ENCODE data around the gene RSPRY1.

Gene RSPRY1

DNA sequence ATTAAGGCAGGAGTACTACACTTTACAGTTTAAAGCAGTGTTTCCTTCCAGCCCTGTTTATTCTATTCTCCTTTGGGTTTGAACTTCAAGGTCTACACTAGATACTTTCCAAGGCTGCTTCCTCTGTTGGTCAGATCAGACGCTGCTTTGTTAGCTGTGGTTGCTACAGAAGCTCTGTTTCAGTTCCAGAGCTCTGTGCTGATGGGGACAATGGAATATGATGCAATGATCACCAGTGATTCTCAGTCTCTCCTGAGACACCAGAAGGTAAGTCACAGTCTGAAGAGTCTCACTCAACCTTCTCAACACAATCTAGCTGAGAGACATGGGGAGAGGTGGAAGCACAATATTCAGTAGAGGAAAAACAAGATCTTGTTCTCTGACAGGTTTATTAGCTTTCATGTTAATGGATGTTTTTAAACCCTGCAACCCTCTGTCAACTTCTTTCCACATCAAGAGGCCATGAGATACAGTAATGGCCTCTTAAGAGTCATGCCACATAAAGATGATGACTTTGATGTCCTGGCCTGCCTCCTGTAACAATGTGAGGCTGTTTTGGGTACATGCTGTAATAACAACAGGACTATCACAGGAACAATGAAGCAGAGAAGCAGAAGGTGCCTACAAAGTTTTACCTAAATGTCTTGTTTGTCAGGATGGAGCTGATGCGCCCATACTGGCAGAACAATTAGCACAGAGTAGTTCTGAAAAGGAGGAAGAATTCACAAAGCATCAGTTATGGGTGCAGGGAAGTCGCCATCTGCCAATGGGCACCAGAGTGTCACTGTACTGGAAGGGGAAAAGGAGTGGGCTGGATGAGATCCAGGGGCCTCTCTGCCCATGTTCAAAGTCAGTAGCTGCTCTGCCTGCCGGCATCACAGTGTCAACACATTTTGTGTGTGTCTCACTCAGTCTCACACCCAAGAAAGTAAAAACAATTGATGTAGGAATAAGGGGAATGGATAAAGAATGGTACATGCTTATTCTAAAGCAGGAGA, 33.7 kb upstream of the RSPRY1 start:
- no peak for DNase-seq

DNA sequence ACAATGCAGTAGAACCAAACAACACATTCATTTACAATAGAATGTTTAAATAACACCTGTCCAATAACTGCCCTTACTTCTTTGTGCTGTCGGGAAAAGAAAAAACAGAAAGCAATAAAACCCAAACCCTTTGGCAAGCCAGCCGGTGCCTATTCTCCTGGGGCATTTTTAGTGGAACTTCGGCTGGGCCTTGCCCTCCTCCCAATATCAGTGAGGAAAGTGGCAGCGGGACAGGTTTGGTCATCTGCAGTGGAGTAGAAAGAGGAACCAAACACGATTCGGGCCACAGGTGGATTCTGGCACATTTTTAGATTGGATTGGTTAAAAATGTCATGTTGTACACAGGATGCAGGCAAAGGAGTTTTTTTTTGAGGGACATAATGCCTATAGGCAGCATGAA, 32.3 kb upstream of the RSPRY1 start:
- no peak for DNase-seq

DNA sequence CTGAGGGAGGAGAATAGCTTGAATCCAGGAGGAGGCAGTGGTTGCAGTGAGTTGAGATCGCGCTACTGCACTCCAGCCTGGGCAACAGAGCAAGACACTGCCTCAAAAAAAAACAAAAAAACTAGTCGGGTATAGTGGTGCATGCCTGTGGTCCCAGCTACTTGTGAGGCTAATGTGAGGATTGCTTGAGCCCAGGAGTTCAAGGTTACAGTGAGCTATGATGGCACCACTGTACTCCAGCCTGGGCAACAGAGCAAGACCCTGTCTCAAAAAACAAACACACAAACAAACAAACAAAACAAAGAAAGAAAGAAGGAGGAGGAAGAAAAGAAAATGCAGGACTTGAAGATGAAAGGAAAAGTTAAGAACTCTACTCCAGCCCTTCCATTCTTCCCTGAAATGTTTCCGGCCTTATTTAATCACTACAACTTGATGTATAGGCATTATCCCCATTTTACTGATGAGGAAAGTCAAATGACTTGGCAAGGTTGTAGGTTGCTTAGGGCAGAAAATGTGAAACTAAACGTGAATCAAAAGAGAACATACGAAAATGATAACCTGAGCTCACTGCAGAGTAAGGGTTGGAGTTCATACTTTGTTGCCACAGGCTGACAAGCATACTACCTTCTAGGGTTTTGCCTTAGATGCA, 30.3 kb upstream of the RSPRY1 start:
- no peak for DNase-seq

DNA sequence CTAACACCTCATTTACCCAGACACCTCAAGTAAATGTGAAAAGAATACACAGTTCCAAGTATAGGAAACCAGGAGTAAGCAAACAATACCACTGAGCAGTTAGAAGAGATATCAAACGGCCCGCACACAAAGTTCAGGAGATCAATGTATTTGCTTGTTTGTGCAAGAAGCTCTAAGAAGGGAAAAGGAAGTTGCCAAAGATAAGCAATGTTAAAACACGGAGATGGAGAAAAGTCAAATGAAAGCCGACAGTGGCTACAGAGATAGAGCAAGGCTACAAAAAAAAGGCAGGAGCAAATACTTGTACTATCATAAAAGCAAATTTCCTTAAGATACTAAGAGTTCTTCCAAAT, 29.8 kb upstream of the RSPRY1 start:
- DNase-seq: no peak

DNA sequence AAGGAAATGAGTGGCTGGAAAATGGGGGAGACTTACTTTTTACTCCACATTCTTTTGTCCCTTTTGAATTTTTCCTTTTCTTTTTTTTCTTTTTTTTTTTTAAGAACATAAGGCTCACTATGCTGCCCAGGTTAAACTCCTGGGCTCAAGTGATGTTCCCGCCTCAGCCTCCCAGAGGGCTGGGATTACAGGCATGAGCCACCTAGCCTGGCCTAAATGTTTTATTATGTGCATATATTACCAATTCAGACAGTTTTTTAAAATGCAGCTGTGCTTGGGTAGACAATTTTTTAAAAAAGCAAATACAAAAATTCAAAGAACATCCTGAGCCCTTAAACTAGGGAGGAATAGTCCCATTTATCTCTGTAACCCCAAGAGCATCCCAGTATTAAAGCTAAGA, 28.6 kb upstream of the RSPRY1 start:
- DNase-seq: no peak

DNA sequence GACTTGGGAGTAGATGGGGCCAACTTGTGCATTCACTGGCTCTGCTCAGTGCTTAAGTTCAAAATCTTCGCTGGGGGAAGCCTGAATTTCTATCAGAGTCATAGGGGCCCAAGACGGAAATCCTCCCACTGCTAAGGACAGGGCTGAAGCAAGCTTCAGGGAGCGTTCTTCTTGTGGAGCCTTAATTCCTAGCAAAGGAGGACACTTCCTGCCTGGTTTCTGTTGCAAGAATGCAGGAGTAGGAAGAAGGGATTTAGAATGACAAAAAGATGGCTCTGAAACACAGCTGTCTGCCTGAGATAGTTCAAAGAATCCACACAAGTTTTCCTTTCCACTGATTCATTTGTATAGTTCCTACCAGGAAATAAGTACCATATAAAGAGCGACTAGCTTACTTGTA, 26.7 kb upstream of the RSPRY1 start:
- DNase-seq: no peak

DNA sequence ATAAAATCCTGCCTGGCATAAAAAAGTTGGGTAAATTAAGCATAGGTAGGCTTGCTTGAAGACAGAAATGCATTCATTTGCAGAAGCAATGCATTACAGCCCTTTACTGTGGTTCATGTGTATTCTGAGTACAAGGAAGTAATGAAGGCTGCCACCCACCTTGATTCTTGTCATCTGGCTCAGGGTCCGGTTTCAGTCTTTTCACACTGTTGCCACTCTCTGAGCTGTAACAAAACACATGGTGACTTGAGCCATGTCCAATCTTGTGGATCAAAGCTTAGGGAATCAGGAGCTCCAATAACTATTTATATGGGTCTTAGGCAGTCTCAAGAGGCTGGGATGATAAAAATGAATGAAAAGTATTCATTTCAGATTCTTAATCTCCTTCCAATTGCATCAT, 22.3 kb upstream of the RSPRY1 start:
- no peak for DNase-seq

DNA sequence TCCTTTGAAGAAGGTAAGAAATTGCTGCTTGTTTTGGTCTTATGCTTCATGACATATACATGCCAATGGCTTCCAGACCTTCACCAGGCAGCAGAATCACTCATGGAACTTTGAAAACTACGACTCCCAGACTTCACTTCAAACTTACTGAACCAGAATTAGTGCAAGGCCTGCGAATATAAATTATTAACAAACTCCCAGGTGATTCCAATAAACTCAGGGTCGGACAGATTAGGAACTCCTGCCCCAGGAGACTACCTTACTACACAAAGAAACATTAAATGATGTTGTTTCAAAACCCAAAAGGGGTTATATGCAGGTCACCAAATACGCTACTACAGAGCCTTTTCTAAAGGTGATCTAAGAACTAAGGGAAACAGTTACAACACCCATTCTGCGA, 20.6 kb upstream of the RSPRY1 start:
- no peak for DNase-seq

DNA sequence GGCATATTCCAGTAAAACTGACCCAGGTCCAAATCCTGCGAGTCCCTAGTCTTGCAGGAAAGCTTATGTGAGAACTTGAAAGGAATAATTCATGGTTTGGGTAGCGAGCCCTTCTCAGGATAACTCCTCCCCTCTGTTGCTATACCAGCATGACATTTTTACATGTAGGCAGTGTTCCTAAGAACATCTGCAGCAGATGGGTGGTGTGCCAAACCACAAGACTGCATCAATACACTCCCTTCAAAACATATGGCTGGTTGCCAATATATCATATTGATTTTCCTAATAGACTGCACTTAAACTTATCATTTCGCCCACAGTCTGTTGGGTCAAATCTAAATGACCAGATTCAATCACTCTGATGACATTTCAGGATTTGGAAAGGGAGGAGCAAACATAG, 20.2 kb upstream of the RSPRY1 start:
- no peak for DNase-seq

DNA sequence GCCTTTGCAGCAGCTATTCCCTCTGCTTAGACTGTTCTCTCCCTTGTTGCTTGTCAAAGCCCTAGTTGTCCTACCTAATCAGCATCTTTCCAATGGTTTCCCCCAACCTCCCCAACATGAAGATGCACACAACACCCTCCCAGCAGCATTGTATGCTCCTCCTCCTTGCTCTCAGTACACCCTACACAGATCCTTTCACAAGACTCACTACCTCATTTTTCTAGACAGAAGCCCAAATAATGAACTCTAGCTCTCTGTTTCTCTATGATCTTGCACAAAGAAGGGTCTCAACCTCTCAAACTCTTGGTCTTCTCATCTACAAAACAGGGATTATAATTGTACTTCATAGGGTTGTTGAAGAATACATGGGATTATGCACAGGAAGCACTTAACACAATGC, 19.7 kb upstream of the RSPRY1 start:
- DNase-seq: no peak

DNA sequence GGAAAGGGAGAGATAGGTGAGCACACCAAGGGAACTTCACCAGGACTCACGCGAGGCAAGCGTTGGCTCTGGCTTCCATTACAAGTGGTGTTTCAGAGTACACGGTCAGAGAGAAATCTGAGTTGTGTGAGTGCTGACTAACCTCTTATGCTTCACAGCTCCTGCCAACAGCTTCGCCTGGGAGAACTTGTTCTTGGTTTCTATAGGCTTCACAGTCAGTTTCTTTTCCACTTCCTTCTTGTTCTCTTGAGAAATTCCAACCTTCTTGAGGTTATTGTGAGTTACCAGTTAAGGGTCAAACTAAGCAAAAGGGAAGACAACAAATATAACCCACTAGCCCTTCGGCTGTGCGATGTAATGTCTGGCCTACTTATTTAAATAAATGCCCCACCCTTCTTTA, 19.2 kb upstream of the RSPRY1 start:
- no peak for DNase-seq

DNA sequence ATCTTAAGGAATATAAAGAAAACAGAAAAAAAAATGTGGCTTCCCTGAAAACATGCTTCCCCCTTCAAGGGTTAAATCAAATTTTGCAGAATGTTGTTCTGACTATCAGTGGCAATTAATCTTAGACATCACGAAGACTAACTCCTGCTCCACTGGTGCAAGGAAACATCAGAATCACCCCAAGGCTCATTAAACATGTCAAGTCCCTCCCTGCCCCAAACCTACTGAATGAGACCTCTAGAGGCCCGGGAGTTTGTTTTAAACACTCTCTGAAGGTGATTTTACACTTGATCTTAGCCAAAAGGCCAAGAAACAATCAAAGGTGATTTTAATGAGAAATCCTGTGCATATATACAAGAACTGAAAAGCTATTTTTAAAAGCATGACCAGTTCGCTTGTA, 18.6 kb upstream of the RSPRY1 start:
- no peak for DNase-seq

DNA sequence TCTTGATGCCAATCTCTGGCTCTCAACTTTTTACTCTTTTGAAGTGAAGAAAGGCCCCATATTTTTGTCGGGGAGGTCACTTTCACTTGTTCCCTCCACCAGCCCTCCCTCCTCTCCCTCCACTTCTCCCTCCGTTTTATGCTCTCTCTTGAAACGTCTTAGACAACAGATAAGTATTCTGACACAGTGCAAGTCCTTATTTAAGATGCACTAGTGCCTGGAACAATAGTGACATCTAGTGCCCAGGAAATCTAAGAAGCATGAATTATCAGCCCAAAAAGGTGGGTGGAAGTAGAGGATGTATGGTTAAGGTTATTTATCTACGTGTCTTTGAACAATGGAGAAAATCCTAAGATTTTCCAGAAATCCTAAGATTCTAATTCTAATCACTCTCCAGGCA, 18.2 kb upstream of the RSPRY1 start:
- DNase-seq: peak; percentile 10

DNA sequence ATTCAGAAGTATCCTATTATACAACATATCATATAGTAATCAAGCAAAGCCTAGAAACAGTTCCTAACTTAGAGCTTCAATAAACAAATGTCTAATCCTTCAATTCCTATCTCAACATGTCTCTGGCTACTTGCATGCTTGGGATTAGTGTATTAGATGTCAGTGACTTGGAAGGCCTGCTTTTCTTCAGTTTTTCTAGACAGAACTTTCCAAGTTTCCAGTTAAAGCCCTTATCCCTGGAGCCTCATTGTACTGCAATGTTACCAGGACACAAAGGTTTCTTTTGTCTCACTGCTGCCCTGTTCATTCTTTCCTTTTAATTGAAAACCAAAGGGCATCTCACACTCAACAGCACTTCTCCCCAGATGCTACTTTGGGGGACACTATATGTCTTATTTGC, 16.8 kb upstream of the RSPRY1 start:
- DNase-seq: no peak

DNA sequence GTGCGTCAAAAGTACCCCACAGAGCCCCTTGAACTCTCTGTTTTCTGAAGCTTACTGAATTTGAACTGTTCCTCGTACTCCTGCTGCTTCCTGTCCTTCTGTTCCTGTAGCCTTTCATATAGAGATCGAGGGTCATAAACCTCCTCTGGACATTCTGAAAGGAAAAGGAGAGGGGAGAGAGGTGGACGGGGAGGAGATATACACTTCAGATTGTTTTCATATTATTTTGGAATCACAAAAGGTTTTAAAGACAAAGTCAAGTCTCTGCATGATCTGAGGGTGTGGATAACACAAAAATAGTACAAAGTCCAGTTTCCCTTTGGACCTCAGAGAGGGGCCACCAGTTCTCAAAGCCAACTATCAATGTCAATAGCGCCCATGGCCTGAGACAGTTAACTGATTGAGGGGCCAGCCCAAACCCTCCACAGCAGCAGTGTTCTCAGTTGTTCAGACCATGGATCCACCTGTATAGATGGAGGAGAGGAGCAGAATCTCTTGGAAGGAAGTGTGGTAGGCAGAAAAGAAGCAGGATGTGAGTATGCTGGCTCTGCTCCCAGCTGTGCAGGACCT, 13.3 kb upstream of the RSPRY1 start:
- no peak for DNase-seq

DNA sequence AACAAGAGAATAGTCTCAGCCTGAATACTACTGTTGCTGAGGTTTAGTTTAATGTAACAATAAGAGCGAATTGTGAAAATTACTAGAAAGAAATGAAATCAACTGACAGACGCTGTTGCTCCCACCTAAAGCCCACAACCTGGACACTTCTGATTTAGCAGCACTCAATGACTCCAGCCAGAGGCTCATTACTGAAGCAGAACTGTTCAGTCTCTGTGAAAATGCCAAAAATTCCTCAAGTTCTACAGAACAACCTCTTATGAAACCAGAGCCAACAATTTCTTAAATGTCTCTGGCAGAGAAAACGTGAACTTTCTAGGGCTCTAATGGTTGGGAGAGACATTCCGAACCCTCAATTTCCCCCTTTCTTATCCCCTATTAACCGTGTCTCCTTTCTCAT, 10.2 kb upstream of the RSPRY1 start:
- DNase-seq: no peak

DNA sequence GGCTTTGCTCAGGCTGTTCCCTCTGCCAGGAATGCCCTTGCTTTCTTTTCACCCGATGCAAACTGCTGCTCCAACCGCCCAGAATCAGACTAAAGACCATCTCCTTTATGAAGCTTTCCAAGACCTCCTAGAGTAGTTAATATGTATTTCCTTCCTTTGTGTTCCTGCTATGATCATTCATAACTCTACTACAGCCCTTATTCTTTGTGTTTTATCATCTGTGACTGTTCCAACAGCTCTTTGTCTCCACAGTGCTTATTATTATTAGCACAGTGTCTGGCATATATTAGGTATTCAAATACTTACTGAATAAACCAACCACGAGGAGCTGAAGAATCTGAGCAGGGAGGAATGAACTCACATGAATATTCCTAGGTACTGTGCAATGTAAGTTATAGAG, 7.9 kb upstream of the RSPRY1 start:
- DNase-seq: no peak

DNA sequence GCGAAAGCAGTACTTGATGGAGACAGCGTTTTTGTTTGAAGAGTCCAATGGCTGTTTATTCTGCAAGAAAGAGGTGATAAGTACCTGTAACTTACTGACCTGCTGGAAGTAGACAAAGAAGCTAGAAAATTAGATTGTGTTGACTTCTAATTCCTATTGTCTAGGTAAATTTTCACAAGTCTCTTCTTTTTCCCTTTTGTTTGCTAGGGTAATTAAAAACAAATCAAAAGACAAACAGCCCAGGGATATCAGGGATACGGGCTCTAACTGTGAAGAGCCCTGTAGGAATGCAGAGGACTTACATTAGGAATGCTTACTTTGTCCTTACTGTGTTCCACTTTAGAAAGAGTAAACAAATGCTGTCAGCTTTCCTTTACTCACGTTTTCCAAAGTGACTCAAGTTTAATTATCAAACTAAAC, 7.3 kb upstream of the RSPRY1 start:
- no peak for DNase-seq

DNA sequence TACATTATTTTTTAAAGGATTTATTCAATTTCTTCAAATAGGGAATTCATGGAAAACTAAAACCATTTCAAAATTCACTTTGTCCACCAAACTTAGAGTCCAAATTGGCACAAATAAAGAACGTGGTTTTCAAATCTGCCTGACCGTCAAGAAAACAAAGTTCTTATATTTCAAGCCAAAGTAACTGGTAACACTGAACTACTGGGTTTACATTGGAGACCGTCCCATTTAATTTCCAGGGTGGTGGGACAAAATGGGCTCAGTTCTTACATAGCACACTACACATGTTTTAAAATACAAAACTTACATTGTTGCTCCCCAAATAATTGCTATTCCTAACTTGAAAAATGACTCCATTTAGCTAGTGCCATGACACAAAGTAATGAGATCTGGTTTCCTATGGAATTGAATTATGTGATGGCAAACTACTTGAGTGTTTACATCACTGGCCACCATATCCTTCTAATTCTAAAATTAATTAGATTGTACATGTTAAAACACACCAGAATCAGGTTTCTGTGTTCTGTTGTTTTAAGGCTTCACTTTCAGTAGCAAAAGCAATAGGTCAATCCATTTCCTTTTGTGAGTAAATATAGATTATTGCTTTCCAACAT, 6.8 kb upstream of the RSPRY1 start:
- no peak for DNase-seq

DNA sequence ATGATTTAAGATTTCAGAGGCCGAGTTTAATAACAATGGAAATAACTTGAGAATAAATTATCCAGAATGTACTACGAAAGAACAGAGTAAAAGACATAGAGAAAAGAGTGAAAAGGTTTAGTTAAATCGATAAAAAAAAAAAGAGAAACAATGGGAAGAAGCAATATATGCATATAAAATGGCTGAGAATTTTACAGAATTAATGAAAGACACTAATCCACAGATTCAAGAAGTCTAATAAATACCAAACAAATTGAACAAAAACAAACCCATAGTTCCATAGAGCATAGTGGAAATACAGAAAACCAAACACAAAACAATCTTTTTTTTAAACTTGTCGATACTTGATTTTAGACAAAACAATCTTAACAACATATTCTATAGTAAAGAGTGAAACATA, 2.0 kb upstream of the RSPRY1 start:
- no peak for DNase-seq

DNA sequence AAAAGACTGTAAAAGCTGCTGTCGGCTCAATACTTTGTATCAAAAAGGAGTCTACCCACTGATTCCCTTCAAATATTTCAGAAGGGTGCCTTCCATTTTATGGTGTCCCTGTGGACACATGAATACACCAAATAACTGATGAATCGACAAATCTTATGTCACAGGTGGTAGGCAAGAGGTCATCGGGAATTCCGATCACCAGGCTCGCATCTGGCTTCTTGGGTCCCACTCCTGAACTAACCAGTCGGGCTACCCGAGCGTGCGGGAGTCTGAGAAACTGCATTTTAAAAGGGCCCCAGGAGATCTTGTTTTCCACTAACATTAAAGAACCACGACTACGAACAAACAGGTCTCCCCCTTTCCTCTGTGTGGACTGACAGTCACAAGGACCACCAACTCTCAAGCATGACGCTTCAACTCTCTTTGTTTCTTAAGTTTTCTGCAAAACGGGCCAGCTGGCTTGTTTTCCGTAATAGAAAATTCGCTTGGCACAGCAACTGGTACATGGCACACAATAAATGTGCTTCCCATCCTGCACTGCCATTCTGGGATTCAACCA, 1.2 kb upstream of the RSPRY1 start:
- DNase-seq: no peak

DNA sequence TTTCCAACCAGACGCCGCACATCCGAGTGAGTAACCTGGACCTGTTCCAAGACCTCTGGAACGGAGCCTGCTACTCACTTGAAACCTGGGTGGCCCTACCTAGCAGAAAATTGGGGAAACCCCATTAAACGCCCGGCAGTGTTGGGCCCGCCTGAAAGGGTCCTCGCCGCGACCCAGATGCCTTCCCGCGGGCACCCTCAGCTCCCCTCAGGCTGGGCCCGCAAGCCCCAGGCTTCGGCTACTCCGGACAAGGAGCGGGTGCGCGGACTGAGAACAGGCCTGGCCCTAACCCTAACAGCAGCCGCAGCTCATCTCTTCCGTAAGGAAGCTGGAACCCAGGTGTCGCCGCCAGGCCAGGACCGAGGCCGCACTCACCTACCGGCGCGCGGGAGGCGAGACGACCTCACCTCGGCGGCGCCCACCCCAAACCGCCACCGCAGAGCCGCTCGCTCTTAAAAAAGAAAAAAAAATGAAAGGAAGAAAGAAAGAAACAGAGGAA, 634 bp upstream of the RSPRY1 start:
- no peak for DNase-seq
